HG03457 (cell line): ENCODE results near the gene ATP6V0A4.
"Not testable (repeated sequence)": the region's sequence is repeated elsewhere in the genome, so short reads cannot be mapped to it uniquely, and the experiment has no call there.

Source experiments
- ATAC-seq: cut with Tn5 transposase; IDR thresholded peaks from one replicate; pipeline ENCODE4 v1.9.1; 2021; ENCODE audit warnings: moderate number of reproducible peaks; ENCODE audit not compliant: unreplicated experiment

Gene ATP6V0A4

GRCh38 chr7:138797715-138798320 is at the start of gene ATP6V0A4, which contains the start of gene TMEM213:
Gene ATP6V0A4, minus strand, starts transcription at chr7:138798196. Its CDS starts 26,949 bp downstream, at chr7:138771247.
Gene TMEM213, plus strand, starts transcription at chr7:138797994. Its CDS starts 111 bp downstream, at chr7:138798105.
- ATAC-seq, result no peak

GRCh38 chr7:138845711-138846110 is 47.7 kb upstream of the ATP6V0A4 start:
- no peak for ATAC-seq

- no peak for ATAC-seq
Observed at GRCh38 chr7:138843632-138844580, 45.9 kb upstream of the ATP6V0A4 start.

GRCh38 chr7:138842111-138842510 is 44.1 kb upstream of the ATP6V0A4 start:
- no peak for ATAC-seq

- ATAC-seq, result no peak
Observed at GRCh38 chr7:138838166-138838565, 40.2 kb upstream of the ATP6V0A4 start.

GRCh38 chr7:138837627-138838026 is 39.6 kb upstream of the ATP6V0A4 start:
- ATAC-seq, result no peak

GRCh38 chr7:138835087-138835486 is 37.1 kb upstream of the ATP6V0A4 start:
- no peak for ATAC-seq

GRCh38 chr7:138834583-138834982 is 36.6 kb upstream of the ATP6V0A4 start:
- no peak for ATAC-seq

GRCh38 chr7:138833596-138833995 is 35.6 kb upstream of the ATP6V0A4 start:
- ATAC-seq, result no peak

GRCh38 chr7:138832966-138833365 is 35.0 kb upstream of the ATP6V0A4 start:
- no peak for ATAC-seq

GRCh38 chr7:138829335-138829734 is 31.3 kb upstream of the ATP6V0A4 start:
- no peak for ATAC-seq

GRCh38 chr7:138828302-138828701 is 30.3 kb upstream of the ATP6V0A4 start:
- ATAC-seq, result no peak

- ATAC-seq, result no peak
Observed at GRCh38 chr7:138825049-138825721, 27.2 kb upstream of the ATP6V0A4 start.

- no peak for ATAC-seq
Observed at GRCh38 chr7:138822867-138823535, 25.0 kb upstream of the ATP6V0A4 start.

- ATAC-seq, result no peak
Observed at GRCh38 chr7:138821912-138822311, 23.9 kb upstream of the ATP6V0A4 start.

- ATAC-seq, result no peak
Observed at GRCh38 chr7:138819625-138820024, 21.6 kb upstream of the ATP6V0A4 start.

- ATAC-seq, result no peak
Observed at GRCh38 chr7:138816650-138817049, 18.7 kb upstream of the ATP6V0A4 start.

- ATAC-seq, result no peak
Observed at GRCh38 chr7:138814816-138815332, 16.9 kb upstream of the ATP6V0A4 start.

GRCh38 chr7:138813945-138814344 is 15.9 kb upstream of the ATP6V0A4 start:
- ATAC-seq, result no peak

- not testable (repeated sequence) for ATAC-seq
Observed at GRCh38 chr7:138811327-138811726, 13.3 kb upstream of the ATP6V0A4 start.

GRCh38 chr7:138809346-138809745 is 11.3 kb upstream of the ATP6V0A4 start:
- ATAC-seq, result no peak
